Amniotic epithelial cell (primary cell): ENCODE data around the gene AP2A1.

ENCODE experiments used
- DNase-seq: peaks from one replicate; pipeline ENCODE4 v3.0.0-alpha.2; 2010; ENCODE audit warnings: low read depth

The AP2A1 gene

DNA sequence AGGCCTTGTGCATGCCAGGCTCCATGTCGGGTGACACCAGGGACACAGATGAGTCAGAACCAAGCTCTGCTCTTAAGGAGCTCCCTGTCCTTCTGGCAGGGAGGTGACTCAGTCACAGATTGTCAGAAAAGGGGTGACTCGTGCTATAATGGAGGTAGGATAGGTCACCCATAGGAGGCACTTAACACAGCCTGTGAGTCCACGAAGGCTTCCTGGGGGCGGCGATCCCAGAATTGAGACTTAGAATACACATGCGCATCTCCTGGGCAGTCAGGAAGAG, 26.7 kb downstream of the AP2A1 start:
- DNase-seq, result no peak

DNA sequence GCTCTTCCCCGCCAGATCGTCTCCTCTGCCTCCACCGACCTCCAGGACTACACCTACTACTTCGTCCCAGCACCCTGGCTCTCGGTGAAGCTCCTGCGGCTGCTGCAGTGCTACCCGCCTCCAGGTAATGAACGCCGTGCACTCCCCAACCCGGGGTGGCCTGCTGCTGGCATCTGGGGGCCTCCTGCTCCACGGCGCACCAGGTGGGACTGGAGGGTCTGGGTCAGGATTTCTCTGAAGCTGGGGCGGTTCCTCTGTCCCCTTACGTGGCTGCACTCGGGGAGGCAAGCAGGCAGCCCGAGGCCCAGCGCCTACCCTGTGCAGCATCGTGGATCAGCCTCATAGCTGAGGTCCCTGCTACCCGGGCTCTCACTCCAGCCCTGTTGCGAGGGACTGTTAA, 28.8 kb downstream of the AP2A1 start:
- no peak for DNase-seq

DNA sequence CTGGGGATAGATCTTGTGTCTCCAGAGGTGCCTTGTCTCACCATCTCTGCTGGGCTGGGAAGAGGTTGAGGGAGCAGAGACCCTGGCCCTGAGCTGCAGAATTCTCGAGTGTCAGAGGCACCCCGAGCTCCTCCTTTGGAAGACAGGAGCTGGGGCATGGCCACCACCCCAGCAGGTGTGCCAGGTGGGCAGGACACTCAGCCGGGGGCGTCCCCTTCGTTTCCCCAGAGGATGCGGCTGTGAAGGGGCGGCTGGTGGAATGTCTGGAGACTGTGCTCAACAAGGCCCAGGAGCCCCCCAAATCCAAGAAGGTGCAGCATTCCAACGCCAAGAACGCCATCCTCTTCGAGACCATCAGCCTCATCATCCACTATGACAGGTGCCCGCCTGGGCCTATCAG, 31.8 kb downstream of the AP2A1 start:
- no peak for DNase-seq

GRCh38 chr19:49799271-49799797, 32.5 kb downstream of the AP2A1 start:
- DNase-seq, result no peak

- DNase-seq, result no peak
Observed at GRCh38 chr19:49799798-49800376, 33.1 kb downstream of the AP2A1 start.

GRCh38 chr19:49800771-49801170, 34.0 kb downstream of the AP2A1 start:
- no peak for DNase-seq

GRCh38 chr19:49801401-49801888, 34.6 kb downstream of the AP2A1 start:
- no peak for DNase-seq

DNA sequence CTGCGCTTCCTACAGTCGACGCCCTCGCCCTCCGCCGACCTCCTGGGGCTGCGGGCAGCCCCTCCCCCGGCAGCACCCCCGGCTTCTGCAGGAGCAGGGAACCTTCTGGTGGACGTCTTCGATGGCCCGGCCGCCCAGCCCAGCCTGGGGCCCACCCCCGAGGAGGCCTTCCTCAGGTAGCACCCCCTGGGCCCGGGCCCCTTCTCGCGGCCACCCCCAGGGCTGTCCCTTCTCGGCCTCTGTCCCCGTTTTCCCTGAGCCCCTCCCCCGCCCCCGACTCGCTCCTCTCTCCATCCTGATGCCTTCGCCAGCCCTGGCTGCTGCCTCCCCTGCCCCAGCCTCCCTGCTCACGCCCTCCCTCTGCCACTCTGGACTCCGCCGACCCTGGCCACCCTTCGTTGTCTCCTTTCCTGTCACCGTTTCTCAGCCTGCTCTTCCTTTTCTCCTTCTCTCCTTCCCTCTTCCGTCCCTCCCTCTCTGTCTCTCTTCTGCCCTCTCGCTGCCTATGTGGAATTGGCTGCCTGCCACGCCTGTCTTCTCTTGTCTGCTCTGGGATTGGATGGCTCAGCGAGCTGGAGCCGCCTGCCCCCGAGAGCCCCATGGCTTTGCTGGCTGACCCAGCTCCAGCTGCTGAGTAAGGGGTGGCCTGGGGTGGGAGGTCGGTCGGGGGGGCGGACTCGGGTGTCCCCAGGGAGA, 35.3 kb downstream of the AP2A1 start:
- DNase-seq, result peak; percentile 85

DNA sequence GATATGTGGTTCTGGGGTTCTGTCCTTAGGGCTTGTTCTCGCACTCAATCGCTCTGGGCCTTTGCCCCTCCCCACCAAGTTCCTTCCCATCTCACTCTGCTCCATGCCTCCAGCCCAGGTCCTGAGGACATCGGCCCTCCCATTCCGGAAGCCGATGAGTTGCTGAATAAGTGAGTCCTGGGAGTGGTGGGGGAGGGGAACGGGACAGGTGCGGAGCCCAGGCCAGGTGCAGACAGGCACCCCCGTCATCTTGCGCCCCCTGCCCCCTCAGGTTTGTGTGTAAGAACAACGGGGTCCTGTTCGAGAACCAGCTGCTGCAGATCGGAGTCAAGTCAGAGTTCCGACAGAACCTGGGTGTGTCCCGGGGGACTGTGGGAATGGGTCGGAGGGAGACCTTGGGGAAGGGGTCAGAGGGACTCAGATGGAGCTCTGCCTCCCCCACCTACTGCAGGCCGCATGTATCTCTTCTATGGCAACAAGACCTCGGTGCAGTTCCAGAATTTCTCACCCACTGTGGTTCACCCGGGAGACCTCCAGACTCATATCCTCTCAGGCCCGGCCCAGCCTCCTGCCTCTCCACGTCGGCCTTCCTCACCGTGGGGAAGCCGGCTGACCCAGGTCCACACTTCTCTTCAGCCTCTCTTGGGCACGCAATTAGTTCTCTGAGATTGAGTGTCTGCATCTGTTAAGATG, 36.2 kb downstream of the AP2A1 start:
- no peak for DNase-seq

GRCh38 chr19:49803529-49803856, 36.7 kb downstream of the AP2A1 start:
- no peak for DNase-seq

DNA sequence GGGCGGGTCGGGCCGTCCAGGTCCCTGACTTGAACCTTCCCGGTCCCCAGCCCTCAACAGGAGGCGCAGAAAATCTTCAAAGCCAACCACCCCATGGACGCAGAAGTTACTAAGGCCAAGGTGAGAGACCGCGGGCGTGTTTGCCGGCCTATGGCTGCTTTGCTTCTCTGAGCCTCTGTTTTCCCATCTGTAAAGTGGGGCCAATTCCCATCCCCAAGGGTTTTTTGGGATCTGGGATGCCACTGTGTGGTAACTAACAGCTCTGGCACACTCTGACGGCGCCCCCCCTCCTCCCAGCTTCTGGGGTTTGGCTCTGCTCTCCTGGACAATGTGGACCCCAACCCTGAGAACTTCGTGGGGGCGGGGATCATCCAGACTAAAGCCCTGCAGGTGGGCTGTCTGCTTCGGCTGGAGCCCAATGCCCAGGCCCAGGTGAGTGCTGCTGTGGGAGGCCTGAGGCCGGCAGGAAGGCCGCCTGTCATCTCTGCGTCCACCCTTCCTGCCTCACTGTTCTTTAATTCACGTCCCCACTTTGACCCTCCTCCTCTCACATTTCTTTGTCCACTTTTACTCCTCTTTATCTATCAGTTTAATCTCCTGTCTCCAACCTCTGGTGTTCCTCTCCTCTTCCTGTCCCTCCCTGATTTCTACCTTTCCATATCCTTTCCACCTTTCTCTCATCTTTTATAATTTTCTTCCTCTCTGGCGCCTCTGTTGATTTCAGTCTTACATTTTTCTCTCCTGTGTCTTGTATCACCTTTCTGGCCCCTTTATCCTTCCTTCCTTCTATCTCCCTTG, 39.2 kb downstream of the AP2A1 start:
- DNase-seq, result no peak

DNA sequence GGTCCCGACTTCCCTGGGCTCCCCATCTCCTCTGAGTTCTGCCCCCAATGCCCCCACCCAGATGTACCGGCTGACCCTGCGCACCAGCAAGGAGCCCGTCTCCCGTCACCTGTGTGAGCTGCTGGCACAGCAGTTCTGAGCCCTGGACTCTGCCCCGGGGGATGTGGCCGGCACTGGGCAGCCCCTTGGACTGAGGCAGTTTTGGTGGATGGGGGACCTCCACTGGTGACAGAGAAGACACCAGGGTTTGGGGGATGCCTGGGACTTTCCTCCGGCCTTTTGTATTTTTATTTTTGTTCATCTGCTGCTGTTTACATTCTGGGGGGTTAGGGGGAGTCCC, 39.8 kb downstream of the AP2A1 start:
- DNase-seq, result no peak

DNA sequence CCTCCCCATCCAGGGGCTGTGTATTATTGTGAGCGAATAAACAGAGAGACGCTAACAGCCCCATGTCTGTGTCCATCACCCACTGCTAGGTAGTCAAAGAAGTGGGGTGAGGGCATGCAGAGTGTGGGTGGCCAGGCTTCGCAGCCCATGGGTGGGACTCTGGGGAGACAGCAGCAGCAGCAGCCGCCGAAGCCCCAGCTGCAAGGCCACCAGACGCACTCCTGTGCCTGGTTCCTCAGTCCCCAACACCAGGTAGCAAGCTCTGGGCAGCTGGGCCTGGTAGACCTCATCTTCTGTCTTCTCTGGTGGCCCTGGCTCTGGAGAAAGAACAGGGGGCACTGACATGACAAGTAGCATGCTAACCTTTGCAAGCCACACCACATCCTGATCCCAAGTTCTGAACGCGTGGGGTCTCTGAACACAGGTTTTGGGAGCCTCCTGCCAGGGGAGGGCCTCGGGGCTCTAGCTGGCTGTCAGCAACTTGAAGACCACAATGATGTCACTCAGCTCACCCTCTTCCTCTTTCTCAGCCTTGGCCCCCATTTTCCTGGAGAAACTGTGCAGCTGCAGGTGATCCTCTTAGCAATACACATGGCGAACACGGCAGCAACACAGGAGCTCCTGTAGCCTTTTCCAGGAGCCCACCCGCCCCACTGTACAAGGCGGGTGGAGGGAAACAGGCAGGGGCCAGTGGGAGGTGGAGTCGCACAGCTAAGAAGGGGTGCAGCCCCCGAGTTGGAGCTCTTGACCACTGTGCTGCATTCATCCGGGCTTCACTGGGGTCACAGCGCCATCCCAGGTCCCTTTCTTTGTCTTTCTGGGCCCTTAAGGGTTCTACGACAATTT, 40.5 kb downstream of the AP2A1 start:
- no peak for DNase-seq

GRCh38 chr19:49807904-49808675, 41.3 kb downstream of the AP2A1 start:
- no peak for DNase-seq

GRCh38 chr19:49808711-49809159, 41.9 kb downstream of the AP2A1 start:
- peak; percentile 65 for DNase-seq

DNA sequence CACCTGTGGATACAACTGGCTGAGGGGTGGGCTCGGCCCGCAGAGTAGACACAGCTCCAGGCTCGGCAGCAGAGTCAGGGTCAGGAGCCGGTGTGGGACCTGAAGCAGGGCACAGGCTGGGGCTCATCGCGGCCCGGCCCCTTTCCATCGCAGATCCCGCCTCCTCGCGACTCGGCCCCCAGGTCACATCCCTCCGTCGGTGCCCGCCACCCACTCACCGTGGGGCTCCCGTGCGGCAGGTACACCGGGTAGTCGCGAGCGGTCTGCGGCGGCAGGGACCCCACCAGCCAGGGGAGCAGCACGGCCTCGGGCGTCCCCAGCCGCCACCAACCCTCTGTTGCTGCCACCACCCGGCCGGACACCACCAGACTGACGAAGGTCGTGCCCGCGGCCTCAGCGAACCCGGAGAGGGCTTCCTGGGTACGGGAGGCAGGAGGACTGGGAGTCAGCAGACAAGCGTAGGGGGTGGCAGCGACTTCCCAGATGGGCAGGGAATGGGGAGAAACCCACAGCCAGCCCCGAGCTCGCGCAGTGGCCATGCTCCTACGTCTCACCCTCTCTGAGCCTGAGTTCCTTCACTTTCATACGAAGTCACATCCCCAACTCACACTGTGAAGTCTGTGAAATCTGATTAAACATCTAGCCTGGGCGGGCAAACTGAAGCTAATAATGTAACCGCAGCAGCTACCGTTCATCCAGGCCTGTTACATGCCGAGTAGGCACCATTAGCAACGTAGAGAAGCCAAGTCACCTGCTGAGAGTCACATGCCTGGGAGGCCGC, 42.5 kb downstream of the AP2A1 start:
- DNase-seq, result peak; percentile 26

- DNase-seq, result no peak
Observed at GRCh38 chr19:49809941-49810389, 43.2 kb downstream of the AP2A1 start.

DNA sequence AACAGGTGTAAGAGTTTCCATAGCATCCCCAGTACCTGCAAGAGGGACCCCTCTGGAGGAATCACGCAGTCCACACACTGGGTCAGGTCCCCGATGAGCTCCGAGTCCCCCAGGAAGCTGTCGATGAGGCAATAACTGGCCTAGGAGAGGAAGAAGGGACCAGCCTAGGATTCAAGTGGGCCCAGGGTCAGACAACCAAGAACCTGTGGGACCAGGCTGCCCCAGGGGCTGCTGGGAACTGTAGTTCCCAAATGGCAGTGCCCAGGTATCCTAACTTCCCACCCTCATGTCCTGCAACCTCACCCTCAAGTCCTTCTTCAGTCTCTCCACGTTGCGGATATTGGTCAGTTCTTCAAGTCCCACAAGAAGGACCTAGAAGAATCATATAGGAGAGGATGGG, 44.5 kb downstream of the AP2A1 start:
- no peak for DNase-seq

- DNase-seq, result no peak
Observed at GRCh38 chr19:49812452-49812996, 45.7 kb downstream of the AP2A1 start.
